ENCODE data around the gene VEGFC. TPM values are rescaled to one million over a fixed set of nuclear protein-coding genes. Genes with fewer than 3 reads are reported as not detected.

The VEGFC gene
- total and polyA plus RNA-seq, 10 of the 15 experiments (the other 5 are each of a cell fraction or from before 2014, with no cell fraction given): 0.03 to 0.04 TPM; not detected in 8

- POLR2A ChIA-PET: no interaction called here
- H3K9me3 ChIP-seq (replicated peaks; ENCODE audit: control insufficient read depth, insufficient read depth, low read length): no peaks in the 10 kb centered on the region
- TF ChIP-seq GATAD2B (conservative IDR thresholded peaks at IDR 0.05; ENCODE audit: low read depth) (no peak), SRF (IDR thresholded peaks at IDR 0.05; ENCODE audit: low read depth in 2 of 2, low read length in 2 of 2) (no peak), MEF2A (IDR thresholded peaks at IDR 0.05; ENCODE audit: insufficient read depth, low read depth, low read length) (no peak), USF1 (IDR thresholded peaks at IDR 0.05; ENCODE audit: borderline replicate concordance, extremely low read length, insufficient read depth, low read depth, low read length) (no peak), NR2C1 (IDR thresholded peaks at IDR 0.05) (no peak), SIN3A (IDR thresholded peaks at IDR 0.05; ENCODE audit: low read depth, low read length) (no peak), PAX8 (IDR thresholded peaks at IDR 0.05) (no peak), PBX3 (IDR thresholded peaks at IDR 0.05; ENCODE audit: insufficient replicate concordance, low read depth, low read length) (no peak), EP300 (IDR thresholded peaks at IDR 0.05; ENCODE audit: borderline replicate concordance in 1 of 2, control insufficient read depth in 1 of 2, low read depth in 2 of 2, low read length in 2 of 2) (no peak), NR2F1 (conservative IDR thresholded peaks at IDR 0.05) (no peak), RFX5 (IDR thresholded peaks at IDR 0.05; ENCODE audit: low read depth, low read length) (no peak), E4F1 (IDR thresholded peaks at IDR 0.05; ENCODE audit: borderline replicate concordance, partially characterized antibody) (no peak), CEBPZ (IDR thresholded peaks at IDR 0.05; ENCODE audit: low read depth, low read length) (no peak)
Observed at GRCh38 chr4:176824645-176825366, 32.1 kb upstream of the VEGFC start.

More at GRCh38 chr4:176824645-176825366, 32.1 kb upstream of the VEGFC start:
- no TSS peak for BruUV-seq (replicated peaks)
- H3K27me3 ChIP-seq (replicated peaks in 1 of 2; ENCODE audit: control insufficient read depth in 2 of 2, insufficient read depth in 2 of 2, low read length in 1 of 2): no peaks in the 10 kb centered on the region
- no peak overlapping the region for H3K4me2 ChIP-seq (ENCODE audit: control insufficient read depth, insufficient read depth)
- DNase-seq (ENCODE audit: low read depth, low spot score) (no peak), FAIRE-seq (no peak), ATAC-seq (no peak)
- in situ Hi-C loops (cut with MboI) (no loop called here), intact Hi-C loops (cut with micrococcal nuclease; ENCODE audit: unreplicated experiment) (no loop called here)
- SMC1A ChIA-PET (ENCODE audit: uncharacterized antibody, unreplicated experiment): interaction anchor here (1.1 to 1.3 kb wide), 2 partner anchors 9 to 36 kb away, joined by 3 to 4 read pairs; no protein-coding TSS in a partner anchor
- H4K20me1 ChIP-seq (ENCODE audit: control insufficient read depth, insufficient read depth): no peaks in the 10 kb centered on the region
- H3K79me2 ChIP-seq (ENCODE audit: control insufficient read depth, insufficient read depth, low read length): no peaks in the 10 kb centered on the region
- no peaks in the 10 kb centered on the region for H3K36me3 ChIP-seq (ENCODE audit: control insufficient read depth in 2 of 2, insufficient read depth in 2 of 2, low read length in 1 of 2)
- no peak overlapping the region for H3K4me3 ChIP-seq
- RAD21 ChIA-PET (ENCODE audit: unreplicated experiment): no interaction called here
- no peaks in the 10 kb centered on the region for H3K4me1 ChIP-seq (ENCODE audit: control insufficient read depth, insufficient read depth, low read length)
- CTCF ChIA-PET: interaction anchor here (1.2 kb wide), 1 partner anchor 223 kb away, joined by 6 read pairs; no protein-coding TSS in a partner anchor
- 15% methylated on average over 2 of the region's 2 CpGs for WGBS (ENCODE audit: insufficient coverage, insufficient replicate concordance, low lambda C conversion rate, missing lambda C conversion rate)
- no peak overlapping the region for H3K27ac ChIP-seq (ENCODE audit: control insufficient read depth, insufficient read depth)
- no peak overlapping the region for H2AFZ ChIP-seq (ENCODE audit: control insufficient read depth, low read depth, low read length)
- H3K9ac ChIP-seq (ENCODE audit: control insufficient read depth, insufficient read depth, low read length): no peak overlapping the region
